ENCODE data around the gene SIDT1. TPM values are rescaled to one million over a fixed set of nuclear protein-coding genes. Genes with fewer than 3 reads are reported as not detected.

The SIDT1 gene
- total RNA-seq, 1 donor from 2014 or later = 0.69 TPM

DNA sequence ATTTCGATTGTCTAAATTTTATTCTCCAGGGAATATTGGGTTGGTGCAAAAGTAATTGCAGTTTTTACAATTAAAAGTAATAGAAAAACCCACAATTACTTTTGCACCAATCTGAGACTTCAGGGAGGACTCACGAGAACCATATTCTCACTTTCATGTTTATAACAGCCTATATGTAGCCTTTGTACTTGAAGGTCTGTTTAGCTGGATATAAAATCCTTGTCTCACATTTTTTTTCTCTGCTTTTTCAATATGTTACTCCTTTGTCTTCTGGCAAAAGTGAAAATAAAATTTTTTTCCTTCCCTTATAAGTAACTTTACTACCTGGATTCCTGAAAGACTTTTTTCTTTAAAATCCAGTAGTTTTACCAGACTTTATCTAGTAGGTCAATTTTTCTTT is 9.2 kb downstream of the SIDT1 start:
- no peak overlapping the region for H3K4me3 ChIP-seq
- H3K27ac ChIP-seq (replicated peaks) = no peak overlapping the region
- H3K27me3 ChIP-seq (ENCODE audit: low read depth) = peaks cover 29% of the 10 kb centered on the region
- no peaks in the 10 kb centered on the region for H3K36me3 ChIP-seq
- TF ChIP-seq, protein P1, sequence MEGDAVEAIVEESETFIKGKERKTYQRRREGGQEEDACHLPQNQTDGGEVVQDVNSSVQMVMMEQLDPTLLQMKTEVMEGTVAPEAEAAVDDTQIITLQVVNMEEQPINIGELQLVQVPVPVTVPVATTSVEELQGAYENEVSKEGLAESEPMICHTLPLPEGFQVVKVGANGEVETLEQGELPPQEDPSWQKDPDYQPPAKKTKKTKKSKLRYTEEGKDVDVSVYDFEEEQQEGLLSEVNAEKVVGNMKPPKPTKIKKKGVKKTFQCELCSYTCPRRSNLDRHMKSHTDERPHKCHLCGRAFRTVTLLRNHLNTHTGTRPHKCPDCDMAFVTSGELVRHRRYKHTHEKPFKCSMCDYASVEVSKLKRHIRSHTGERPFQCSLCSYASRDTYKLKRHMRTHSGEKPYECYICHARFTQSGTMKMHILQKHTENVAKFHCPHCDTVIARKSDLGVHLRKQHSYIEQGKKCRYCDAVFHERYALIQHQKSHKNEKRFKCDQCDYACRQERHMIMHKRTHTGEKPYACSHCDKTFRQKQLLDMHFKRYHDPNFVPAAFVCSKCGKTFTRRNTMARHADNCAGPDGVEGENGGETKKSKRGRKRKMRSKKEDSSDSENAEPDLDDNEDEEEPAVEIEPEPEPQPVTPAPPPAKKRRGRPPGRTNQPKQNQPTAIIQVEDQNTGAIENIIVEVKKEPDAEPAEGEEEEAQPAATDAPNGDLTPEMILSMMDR (IDR thresholded peaks at IDR 0.05; ENCODE audit: borderline replicate concordance) = no peak
- DNase-seq = no peak
- no peaks in the 10 kb centered on the region for H3K4me1 ChIP-seq
- H3K9me3 ChIP-seq (replicated peaks) = peaks cover 16% of the 10 kb centered on the region
- intact Hi-C loops (cut with micrococcal nuclease) = no loop called here

DNA sequence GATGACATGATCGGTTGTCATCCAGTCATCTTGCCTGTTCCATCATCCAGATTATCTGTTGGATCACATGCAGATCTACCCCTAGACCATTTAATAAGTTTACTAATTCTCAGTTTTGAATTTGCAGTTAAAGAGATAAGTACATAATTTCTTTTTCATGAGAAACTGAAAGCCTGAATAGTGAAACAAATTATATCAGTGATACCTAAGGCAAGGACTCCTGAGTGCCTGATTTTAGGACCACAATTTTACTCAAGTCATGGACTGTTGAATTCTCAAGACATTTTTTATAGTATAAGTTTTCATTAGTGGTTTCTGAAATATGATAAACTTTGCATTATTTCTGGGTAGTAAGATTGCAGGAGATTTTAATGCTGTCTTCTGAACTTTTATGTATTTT is 13.2 kb downstream of the SIDT1 start:
- H3K4me1 ChIP-seq = no peaks in the 10 kb centered on the region
- H3K36me3 ChIP-seq = no peaks in the 10 kb centered on the region
- H3K27me3 ChIP-seq (ENCODE audit: low read depth) = peaks cover 13% of the 10 kb centered on the region
- no peak overlapping the region for H3K4me3 ChIP-seq
- intact Hi-C loops (cut with micrococcal nuclease) = no loop called here
- H3K27ac ChIP-seq (replicated peaks) = no peak overlapping the region
- H3K9me3 ChIP-seq (replicated peaks) = peaks cover 28% of the 10 kb centered on the region
- DNase-seq = no peak
- TF ChIP-seq, protein P1 (IDR thresholded peaks at IDR 0.05; ENCODE audit: borderline replicate concordance) = no peak

DNA sequence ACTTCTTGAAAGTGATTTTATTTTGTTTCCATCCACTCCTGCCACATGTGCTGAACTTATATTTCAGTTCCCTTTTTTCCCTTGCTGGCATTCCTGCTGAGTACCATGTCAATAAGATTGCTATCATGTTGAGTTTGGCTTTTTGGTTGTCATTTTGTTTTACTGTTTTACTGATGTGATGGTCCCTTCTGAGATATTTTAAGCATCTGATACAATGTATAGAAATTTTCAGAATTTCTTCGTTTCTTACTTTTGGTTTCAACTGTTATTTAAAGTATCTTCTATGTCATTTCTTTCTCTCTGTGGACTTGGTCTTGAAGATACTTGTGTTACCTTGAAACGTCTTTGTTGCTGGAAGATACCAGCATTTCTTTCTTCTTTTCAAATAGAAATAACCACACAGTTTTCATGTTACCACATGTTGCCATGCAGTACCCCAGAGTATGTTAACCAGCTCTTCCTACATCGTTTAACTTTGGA is 14.1 kb downstream of the SIDT1 start:
- peaks cover 23% of the 10 kb centered on the region for H3K9me3 ChIP-seq (replicated peaks)
- H3K4me1 ChIP-seq = no peaks in the 10 kb centered on the region
- no peaks in the 10 kb centered on the region for H3K36me3 ChIP-seq
- intact Hi-C loops (cut with micrococcal nuclease) = no loop called here
- DNase-seq = no peak
- no peak overlapping the region for H3K4me3 ChIP-seq
- H3K27me3 ChIP-seq (ENCODE audit: low read depth) = peaks cover 13% of the 10 kb centered on the region
- TF ChIP-seq, protein P1 (IDR thresholded peaks at IDR 0.05; ENCODE audit: borderline replicate concordance) = no peak
- H3K27ac ChIP-seq (replicated peaks) = no peak overlapping the region

GRCh38 chr3:113548501-113548900 is 16.1 kb downstream of the SIDT1 start:
- TF ChIP-seq, protein P1 (IDR thresholded peaks at IDR 0.05; ENCODE audit: borderline replicate concordance) = no peak
- H3K4me1 ChIP-seq = no peaks in the 10 kb centered on the region
- H3K4me3 ChIP-seq = no peak overlapping the region
- no peaks in the 10 kb centered on the region for H3K36me3 ChIP-seq
- H3K27me3 ChIP-seq (ENCODE audit: low read depth) = peaks cover 18% of the 10 kb centered on the region
- peaks cover 12% of the 10 kb centered on the region for H3K9me3 ChIP-seq (replicated peaks)
- intact Hi-C loops (cut with micrococcal nuclease) = no loop called here
- no peak overlapping the region for H3K27ac ChIP-seq (replicated peaks)
- DNase-seq = no peak

DNA sequence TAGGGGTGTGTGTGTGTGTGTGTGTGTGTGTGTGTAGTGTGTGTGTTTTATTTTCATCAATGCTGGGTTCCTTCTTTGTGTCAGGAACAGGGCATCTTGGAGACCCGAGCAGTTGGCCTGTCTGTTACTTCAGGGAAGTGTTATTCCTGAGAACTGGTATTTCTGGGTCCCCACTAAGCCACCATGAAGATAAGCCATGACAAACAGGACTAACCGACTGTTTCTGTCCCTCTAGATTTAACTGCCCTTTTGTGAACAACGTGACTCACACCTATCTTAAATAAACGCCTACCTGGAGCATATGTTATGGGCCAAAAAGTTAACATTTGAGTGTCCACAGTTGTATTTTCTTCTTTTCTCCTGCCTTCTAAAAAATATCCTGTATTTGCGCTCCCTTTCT is 19.5 kb downstream of the SIDT1 start:
- H3K4me3 ChIP-seq = no peak overlapping the region
- no peak for DNase-seq
- TF ChIP-seq, protein P1 (IDR thresholded peaks at IDR 0.05; ENCODE audit: borderline replicate concordance) = no peak
- no peaks in the 10 kb centered on the region for H3K4me1 ChIP-seq
- H3K27me3 ChIP-seq (ENCODE audit: low read depth) = peaks cover 19% of the 10 kb centered on the region
- H3K9me3 ChIP-seq (replicated peaks) = peaks cover 12% of the 10 kb centered on the region
- intact Hi-C loops (cut with micrococcal nuclease) = no loop called here
- H3K36me3 ChIP-seq = no peaks in the 10 kb centered on the region
- H3K27ac ChIP-seq (replicated peaks) = no peak overlapping the region
